ENCODE measurements around the gene STX3.

The STX3 gene

GRCh38 chr11:59769828-59770227 is 14.7 kb downstream of the STX3 start:
- no peak for DNase-seq (ENCODE audit: low read depth in 1 of 2, low spot score in 1 of 2)
- Histone ChIP-seq H3K4me3 (replicated peaks; ENCODE audit: insufficient read depth, low read length) (no peak overlapping the region), H3K27ac (replicated peaks) (no peak overlapping the region; the same call in 1 of the 2 replicates), H3K27me3 (ENCODE audit: insufficient read depth, poor library complexity, severe bottlenecking) (no peaks in the 10 kb centered on the region)
- TF ChIP-seq GABPA (IDR thresholded peaks at IDR 0.05; ENCODE audit: low read depth) = no peak
- no peak for TF ChIP-seq SPI1 (IDR thresholded peaks at IDR 0.05; ENCODE audit: borderline replicate concordance, low read depth)
- TF ChIP-seq POLR2AphosphoS5 (IDR thresholded peaks at IDR 0.05; ENCODE audit: low read depth) = no peak
- TF ChIP-seq CTCF (IDR thresholded peaks at IDR 0.05; ENCODE audit: insufficient read depth, low read length) = no peak
- no peak for TF ChIP-seq REST (IDR thresholded peaks at IDR 0.05; ENCODE audit: insufficient replicate concordance, low read depth)

- Histone ChIP-seq H3K27ac (replicated peaks) (peak overlapping the region; percentile 28), H3K27me3 (ENCODE audit: insufficient read depth, poor library complexity, severe bottlenecking) (no peaks in the 10 kb centered on the region), H3K4me3 (replicated peaks; ENCODE audit: insufficient read depth, low read length) (no peak overlapping the region)
- no peak for DNase-seq (ENCODE audit: low read depth in 1 of 2, low spot score in 1 of 2)
- TF ChIP-seq CTCF (IDR thresholded peaks at IDR 0.05; ENCODE audit: insufficient read depth, low read length) (no peak), POLR2AphosphoS5 (IDR thresholded peaks at IDR 0.05; ENCODE audit: low read depth) (no peak), GABPA (IDR thresholded peaks at IDR 0.05; ENCODE audit: low read depth) (no peak), REST (IDR thresholded peaks at IDR 0.05; ENCODE audit: insufficient replicate concordance, low read depth) (no peak), SPI1 (IDR thresholded peaks at IDR 0.05; ENCODE audit: borderline replicate concordance, low read depth) (no peak)
Observed at GRCh38 chr11:59770319-59770718, 15.1 kb downstream of the STX3 start.

GRCh38 chr11:59770869-59771268 is 15.7 kb downstream of the STX3 start:
- H3K27me3 ChIP-seq (ENCODE audit: insufficient read depth, poor library complexity, severe bottlenecking) = no peaks in the 10 kb centered on the region
- peak overlapping the region; percentile 28 for H3K27ac ChIP-seq (replicated peaks)
- H3K4me3 ChIP-seq (replicated peaks; ENCODE audit: insufficient read depth, low read length) = no peak overlapping the region
- DNase-seq (ENCODE audit: low read depth in 1 of 2, low spot score in 1 of 2) = no peak
- no peak for TF ChIP-seq REST (IDR thresholded peaks at IDR 0.05; ENCODE audit: insufficient replicate concordance, low read depth)
- no peak for TF ChIP-seq POLR2AphosphoS5 (IDR thresholded peaks at IDR 0.05; ENCODE audit: low read depth)
- no peak for TF ChIP-seq SPI1 (IDR thresholded peaks at IDR 0.05; ENCODE audit: borderline replicate concordance, low read depth)
- TF ChIP-seq CTCF (IDR thresholded peaks at IDR 0.05; ENCODE audit: insufficient read depth, low read length) = no peak
- no peak for TF ChIP-seq GABPA (IDR thresholded peaks at IDR 0.05; ENCODE audit: low read depth)

Data from HL-60 (cell line).